Neural cell (in vitro differentiated cells): ENCODE results near the gene RBM15. TPM values are rescaled to one million over a fixed set of nuclear protein-coding genes. Genes with fewer than 3 reads are reported as not detected.

Source experiments
- H2AFZ ChIP-seq: fragments of 200-600, 300-800 bp; sonication (generic), shearing (Covaris generic); 2 replicates; pipeline ENCODE4 v1.6.0; 2014; ENCODE audit warnings: low read depth, mild to moderate bottlenecking, antibody characterized with exemption, low read length, moderate library complexity
- H3F3A ChIP-seq: fragments of 200-600 bp; shearing (Covaris generic); 2 replicates; pipeline ENCODE4 v1.6.1; 2016; ENCODE audit warnings: mild to moderate bottlenecking, moderate library complexity, mixed read lengths, antibody characterized with exemption, low read length; ENCODE audit not compliant: insufficient read depth, poor library complexity, severe bottlenecking
- H3K27ac ChIP-seq: fragments of 200-600, 300-800 bp; sonication (generic), shearing (Covaris generic); 2 replicates; pipeline ENCODE4 v1.5.1; 2014; ENCODE audit warnings: mild to moderate bottlenecking, low read length, moderate library complexity
- H3K27me3 ChIP-seq: fragments of 300-800, 200-600 bp; sonication (generic), shearing (Covaris generic); 2 replicates; pipeline ENCODE4 v1.6.0; 2014; ENCODE audit warnings: mild to moderate bottlenecking, low read depth, low read length, moderate library complexity; ENCODE audit not compliant: insufficient read depth
- H3K36me3 ChIP-seq: fragments of 300-800, 200-600 bp; sonication (generic), shearing (Covaris generic); 2 replicates; pipeline ENCODE4 v1.5.1; 2014; ENCODE audit warnings: mild to moderate bottlenecking, antibody characterized with exemption, low read length, moderate library complexity; ENCODE audit not compliant: insufficient read depth
- H3K4me2 ChIP-seq: fragments of 300-800, 200-600 bp; sonication (generic), shearing (Covaris generic); 2 replicates; pipeline ENCODE4 v1.6.0; 2014; ENCODE audit warnings: mild to moderate bottlenecking, low read length
- H3K4me3 ChIP-seq: fragments of 300-800, 200-600 bp; sonication (generic), shearing (Covaris generic); 2 replicates; pipeline ENCODE4 v1.5.1; 2014; ENCODE audit warnings: mild to moderate bottlenecking, low read length, moderate library complexity
- H3K79me2 ChIP-seq: fragments of 200-600 bp; shearing (Covaris generic); replicated peaks from 2 replicates; pipeline ENCODE4 v1.6.0; 2014; ENCODE audit warnings: mild to moderate bottlenecking, low read length, moderate library complexity; ENCODE audit not compliant: insufficient read depth
- H3K9ac ChIP-seq: fragments of 300-800, 200-600 bp; sonication (generic), shearing (Covaris generic); 2 replicates; pipeline ENCODE4 v1.6.1; 2016; ENCODE audit warnings: mild to moderate bottlenecking, low read length, mixed read lengths
- H3K9me2 ChIP-seq: fragments of 200-600 bp; shearing (Covaris generic); 2 replicates; pipeline ENCODE4 v1.6.1; 2016; ENCODE audit warnings: mild to moderate bottlenecking, low read length, mixed read lengths; ENCODE audit not compliant: insufficient read depth
- H3K9me3 ChIP-seq: fragments of 200-600, 300-800 bp; sonication (generic), shearing (Covaris generic); 2 replicates; pipeline ENCODE4 v1.6.1; 2016; ENCODE audit warnings: mild to moderate bottlenecking, mixed run types, low read length, moderate library complexity, mixed read lengths
- H4K20me1 ChIP-seq: fragments of 200-600 bp; shearing (Covaris generic); 2 replicates; pipeline ENCODE4 v1.6.1; 2016; ENCODE audit warnings: mild to moderate bottlenecking, mixed run types; ENCODE audit not compliant: insufficient read depth
- CTCF ChIP-seq: fragments of 450-650 bp; IDR thresholded peaks from 2 replicates; pipeline ENCODE4 v1.5.1; 2014; ENCODE audit warnings: antibody characterized with exemption, mild to moderate bottlenecking, moderate library complexity; ENCODE audit not compliant: poor library complexity, severe bottlenecking
- EP300 ChIP-seq: fragments of 450-650 bp; conservative IDR thresholded peaks from 2 replicates; pipeline ENCODE4 v1.6.1; 2014; ENCODE audit warnings: antibody characterized with exemption, mild to moderate bottlenecking, moderate library complexity; ENCODE audit not compliant: poor library complexity, severe bottlenecking
- EZH2 ChIP-seq: fragments of 200-600, 300-800 bp; shearing (Covaris generic), sonication (generic); IDR thresholded peaks from 2 replicates; pipeline ENCODE4 v1.6.1; 2014; ENCODE audit warnings: antibody characterized with exemption, low read length, borderline replicate concordance, mild to moderate bottlenecking; ENCODE audit not compliant: insufficient read depth, poor library complexity, severe bottlenecking
- MXI1 ChIP-seq: fragments of 450-650 bp; conservative IDR thresholded peaks from 2 replicates; pipeline ENCODE4 v1.6.1; 2014; ENCODE audit warnings: antibody characterized with exemption, mild to moderate bottlenecking; ENCODE audit not compliant: poor library complexity, severe bottlenecking
- POLR2AphosphoS5 ChIP-seq: IDR thresholded peaks from 2 replicates; pipeline ENCODE4 v1.6.1; 2012
- RAD21 ChIP-seq: fragments of 450-650 bp; conservative IDR thresholded peaks from 2 replicates; pipeline ENCODE4 v1.6.1; 2014; ENCODE audit warnings: antibody characterized with exemption, mild to moderate bottlenecking, moderate library complexity
- REST ChIP-seq: IDR thresholded peaks from 2 replicates; pipeline ENCODE4 v1.6.1; 2012; ENCODE audit warnings: borderline replicate concordance
- SMC3 ChIP-seq: fragments of 450-650 bp; conservative IDR thresholded peaks from 2 replicates; pipeline ENCODE4 v1.6.1; 2014; ENCODE audit warnings: antibody characterized with exemption, mild to moderate bottlenecking, moderate library complexity; ENCODE audit not compliant: poor library complexity
- TAF1 ChIP-seq: IDR thresholded peaks from 2 replicates; pipeline ENCODE4 v1.6.1; 2012; ENCODE audit warnings: low read depth
- polyA plus RNA-seq: library from polyadenylated mRNA; depleted of rRNA; stranded (reverse); fragments of >200 nt; gene quantifications from 2 replicates; pipeline ENCODE4 v1.2.3, GENCODE V29; 2014

RBM15 gene
- polyA plus RNA-seq, 1 donor from 2014 or later: 8.1 TPM

GRCh38 chr1:110298991-110299390 is 40.2 kb upstream of the RBM15 start:
- H4K20me1 ChIP-seq: no peaks in the 10 kb centered on the region
- H3K9me3 ChIP-seq: no peaks in the 10 kb centered on the region
- no peaks in the 10 kb centered on the region for H3K36me3 ChIP-seq
- H3K9me2 ChIP-seq: no peaks in the 10 kb centered on the region
- H3K4me3 ChIP-seq: no peak overlapping the region
- no peaks in the 10 kb centered on the region for H3K27me3 ChIP-seq
- no peaks in the 10 kb centered on the region for H3K79me2 ChIP-seq
- TF ChIP-seq MXI1 (no peak), POLR2AphosphoS5 (no peak), SMC3 (no peak), CTCF (no peak), RAD21 (no peak), EP300 (no peak), REST (no peak), EZH2 (no peak), TAF1 (no peak)
- H3K27ac ChIP-seq: no peak overlapping the region
- no peaks in the 10 kb centered on the region for H3F3A ChIP-seq
- no peak overlapping the region for H3K4me2 ChIP-seq
- H2AFZ ChIP-seq: no peak overlapping the region
- H3K9ac ChIP-seq: no peak overlapping the region

- no peak overlapping the region for H3K9ac ChIP-seq
- no peak overlapping the region for H3K4me2 ChIP-seq
- no peak overlapping the region for H3K4me3 ChIP-seq
- H2AFZ ChIP-seq: no peak overlapping the region
- no peaks in the 10 kb centered on the region for H3K9me2 ChIP-seq
- no peaks in the 10 kb centered on the region for H3K27me3 ChIP-seq
- H3K36me3 ChIP-seq: no peaks in the 10 kb centered on the region
- H4K20me1 ChIP-seq: no peaks in the 10 kb centered on the region
- H3K9me3 ChIP-seq: no peaks in the 10 kb centered on the region
- H3F3A ChIP-seq: no peaks in the 10 kb centered on the region
- TF ChIP-seq SMC3 (no peak), TAF1 (no peak), POLR2AphosphoS5 (no peak), EZH2 (no peak), REST (no peak), MXI1 (no peak), RAD21 (no peak), EP300 (no peak), CTCF (no peak)
- no peak overlapping the region for H3K27ac ChIP-seq
- no peaks in the 10 kb centered on the region for H3K79me2 ChIP-seq
Observed at GRCh38 chr1:110300412-110301085, 38.6 kb upstream of the RBM15 start.
